GM19240 (cell line): ENCODE measurements around the gene TMEM126B.
A peak's percentile ranks its signal among the peaks of the same experiment; 100 is the strongest.
"Not testable (repeated sequence)": the region's sequence is repeated elsewhere in the genome, so short reads cannot be mapped to it uniquely, and the experiment has no call there.

Source experiments
- DNase-seq: peaks from one replicate; pipeline ENCODE4 v3.0.0; 2011; ENCODE audit warnings: low spot score; ENCODE audit not compliant: insufficient read length

The TMEM126B gene

GRCh38 chr11:85627998-85628770, at the start of gene TMEM126B:
Gene TMEM126B (plus strand): TSS chr11:85628593. CDS start chr11:85628608, 15 bp downstream.
- DNase-seq, result peak; percentile 43

GRCh38 chr11:85582111-85582510, 46.3 kb upstream of the TMEM126B start:
- no peak for DNase-seq

GRCh38 chr11:85589373-85589772, 39.0 kb upstream of the TMEM126B start:
- DNase-seq, result no peak

GRCh38 chr11:85590848-85591483, 37.4 kb upstream of the TMEM126B start:
- no peak for DNase-seq

DNA sequence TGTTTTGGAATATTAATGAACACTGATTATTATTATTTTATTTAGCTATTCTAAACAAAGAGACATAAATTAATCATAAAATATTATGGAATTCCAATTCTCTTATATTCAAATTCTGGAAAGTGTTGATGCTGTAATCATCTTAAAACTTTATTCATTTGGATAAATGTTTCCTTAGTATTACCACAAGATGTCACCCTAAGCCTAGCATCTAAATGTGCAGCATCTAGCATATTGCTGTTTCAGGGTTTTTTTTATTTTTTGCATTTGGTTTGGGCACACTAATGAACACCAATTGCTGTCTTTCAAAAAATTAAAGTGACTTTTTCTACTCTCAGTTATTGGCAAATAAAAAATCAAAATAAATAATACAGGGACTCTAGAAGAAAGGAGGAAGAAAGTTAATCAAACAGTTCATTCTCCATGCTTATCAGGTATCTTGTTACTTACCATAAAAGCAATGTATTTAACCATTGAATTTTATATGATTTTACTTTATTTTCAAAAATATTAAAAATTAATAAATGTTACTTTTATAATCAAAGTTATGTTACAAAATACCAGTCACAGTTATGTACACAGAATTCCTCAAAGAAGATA, 33.0 kb upstream of the TMEM126B start:
- peak; percentile 7 for DNase-seq

GRCh38 chr11:85596886-85597285, 31.5 kb upstream of the TMEM126B start:
- DNase-seq, result no peak

DNA sequence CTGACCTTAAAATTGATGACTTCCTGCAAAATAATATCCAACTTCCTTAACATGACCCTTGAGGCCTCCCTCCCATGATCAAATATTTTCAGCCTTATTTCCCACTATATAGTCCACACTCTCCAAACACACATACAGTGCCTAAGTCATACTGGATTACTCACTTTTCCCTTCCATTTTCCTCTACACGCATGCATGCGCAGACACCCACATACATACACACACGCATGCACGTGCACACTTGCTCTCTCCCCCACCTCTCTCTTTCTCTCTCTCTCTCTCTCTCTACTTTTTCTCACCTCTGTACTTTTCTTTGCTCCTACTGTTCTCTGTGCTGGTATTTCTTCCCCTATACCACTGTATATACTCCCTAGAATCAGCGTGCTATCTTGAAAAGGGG, 29.3 kb upstream of the TMEM126B start:
- no peak for DNase-seq

GRCh38 chr11:85602526-85603213, 25.7 kb upstream of the TMEM126B start:
- no peak for DNase-seq

GRCh38 chr11:85603220-85603619, 25.2 kb upstream of the TMEM126B start:
- DNase-seq, result no peak

GRCh38 chr11:85606237-85606636, 22.2 kb upstream of the TMEM126B start:
- not testable (repeated sequence) for DNase-seq

GRCh38 chr11:85608621-85609020, 19.8 kb upstream of the TMEM126B start:
- not testable (repeated sequence) for DNase-seq

DNA sequence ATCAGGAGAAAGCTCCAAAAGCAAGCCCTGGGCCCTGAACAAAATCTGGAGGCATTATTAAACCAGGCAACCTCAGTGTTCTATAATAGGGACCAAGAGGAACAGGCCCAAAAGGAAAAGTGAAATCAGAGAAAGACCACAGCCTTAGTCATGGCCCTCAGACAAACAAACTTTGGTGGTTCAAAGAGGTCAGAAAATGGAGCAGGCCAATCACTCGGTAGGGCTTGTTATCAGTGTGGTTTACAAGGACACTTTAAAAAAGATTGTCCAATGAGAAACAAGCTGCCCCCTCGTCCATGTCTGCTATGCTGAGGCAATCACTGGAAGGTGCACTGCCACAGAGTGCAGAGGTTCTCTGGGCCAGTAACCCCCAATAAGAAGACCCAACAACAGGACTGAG, 19.1 kb upstream of the TMEM126B start:
- not testable (repeated sequence) for DNase-seq

DNA sequence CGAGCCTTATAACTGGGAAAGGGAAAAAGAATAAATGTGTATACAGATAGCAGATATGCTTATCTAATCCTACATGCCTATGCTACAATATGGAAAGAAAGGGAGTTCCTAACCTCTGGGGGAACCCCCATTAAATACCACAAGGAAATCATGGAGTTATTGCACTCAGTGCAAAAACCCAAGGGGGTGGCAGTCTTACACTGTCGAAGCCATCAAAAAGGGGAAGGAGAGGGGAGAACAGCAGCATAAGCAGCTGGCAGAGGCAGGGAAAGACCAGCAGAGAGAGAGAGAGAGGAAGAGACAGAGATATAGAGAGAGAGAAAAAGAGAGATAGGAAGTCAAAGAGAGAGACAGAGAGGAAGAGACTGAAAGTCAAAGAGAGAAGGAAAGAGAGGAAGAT, 16.8 kb upstream of the TMEM126B start:
- not testable (repeated sequence) for DNase-seq

GRCh38 chr11:85619499-85619898, 8.9 kb upstream of the TMEM126B start:
- DNase-seq, result no peak

DNA sequence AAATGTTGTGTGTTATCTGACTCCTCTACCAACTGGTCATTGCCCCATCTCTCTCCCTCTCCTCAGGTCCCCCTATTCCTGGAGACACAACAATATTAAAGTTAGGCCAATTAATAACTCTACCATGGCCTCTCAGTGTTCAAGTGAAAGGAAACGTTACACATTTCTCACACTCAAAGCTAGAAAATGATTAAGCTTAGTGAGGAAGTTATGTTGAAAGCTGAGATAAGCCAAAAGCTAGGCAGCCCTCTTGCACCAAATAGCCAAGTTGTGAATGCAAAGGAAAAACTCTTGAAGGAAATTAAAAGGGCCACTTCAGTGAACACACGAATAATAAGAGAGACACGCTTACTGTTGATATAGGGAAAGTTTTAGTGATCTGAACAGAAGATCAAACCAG, 8.1 kb upstream of the TMEM126B start:
- DNase-seq, result no peak

DNA sequence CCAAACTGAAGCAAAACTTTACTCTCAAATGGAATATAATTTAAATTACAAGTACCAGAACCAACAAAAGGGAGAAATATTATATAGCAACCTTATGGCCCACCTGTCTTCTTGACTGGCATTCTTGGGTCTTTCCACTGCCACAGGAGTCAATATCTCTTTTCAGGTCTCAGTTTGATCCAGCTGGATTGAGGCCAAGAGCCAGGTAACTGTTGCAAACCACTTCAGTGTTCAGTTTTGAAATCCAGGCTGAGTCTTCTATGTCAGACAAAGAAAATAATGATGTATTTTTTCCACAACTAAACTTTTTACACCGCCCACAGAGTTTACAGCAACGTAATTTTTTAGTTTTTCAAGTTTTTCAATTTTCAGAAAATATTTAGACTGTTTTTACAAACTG, 1.9 kb upstream of the TMEM126B start:
- DNase-seq, result no peak

GRCh38 chr11:85627332-85627997, 928 bp upstream of the TMEM126B start, which contains the start of gene DLG2:
Gene DLG2 (minus strand): TSS chr11:85627344.
- no peak for DNase-seq

- DNase-seq, result no peak
Observed at GRCh38 chr11:85628771-85629341, 463 bp downstream of the TMEM126B start.

GRCh38 chr11:85634747-85635146, 6.4 kb downstream of the TMEM126B start:
- DNase-seq, result no peak

DNA sequence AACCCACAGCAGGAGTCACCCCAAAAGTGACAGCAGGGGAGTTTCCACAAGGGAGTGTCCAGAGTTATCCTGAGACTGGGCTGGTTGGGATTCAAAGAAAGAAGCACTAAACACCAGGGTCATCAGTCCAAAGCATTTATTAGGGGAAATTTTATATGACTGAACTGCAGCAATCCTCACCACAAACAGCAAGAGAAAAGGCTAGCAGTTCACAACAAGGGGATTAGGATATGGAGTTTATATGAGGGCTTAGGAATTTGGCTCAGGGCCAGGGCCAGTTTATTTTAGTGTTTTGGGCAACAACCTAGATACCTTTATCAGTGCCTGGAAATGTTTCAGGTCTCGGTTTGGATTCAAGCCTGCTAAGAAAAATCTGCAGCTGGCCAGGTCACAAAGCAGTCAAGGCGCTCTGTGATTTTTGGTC, 14.8 kb downstream of the TMEM126B start:
- DNase-seq, result no peak

- no peak for DNase-seq
Observed at GRCh38 chr11:85647078-85647477, 18.7 kb downstream of the TMEM126B start.
